HG02571 (cell line): ENCODE results near the gene TP53BP2.

Source experiments
- ATAC-seq: cut with Tn5 transposase; IDR thresholded peaks from one replicate; pipeline ENCODE4 v1.9.1; 2021; ENCODE audit warnings: mild to moderate bottlenecking, moderate library complexity; ENCODE audit not compliant: unreplicated experiment

TP53BP2 gene

GRCh38 chr1:223802032-223802431, 43.7 kb downstream of the TP53BP2 start:
- no peak for ATAC-seq

GRCh38 chr1:223796210-223796609, 49.5 kb downstream of the TP53BP2 start:
- no peak for ATAC-seq

- ATAC-seq, result no peak
Measured at GRCh38 chr1:223794136-223794880, 51.4 kb downstream of the TP53BP2 start.

GRCh38 chr1:223793716-223794115, 52.0 kb downstream of the TP53BP2 start:
- no peak for ATAC-seq

- ATAC-seq, result no peak
Measured at GRCh38 chr1:223792046-223792445, 53.7 kb downstream of the TP53BP2 start.

GRCh38 chr1:223788746-223789415, 56.9 kb downstream of the TP53BP2 start:
- no peak for ATAC-seq

- ATAC-seq, result no peak
Measured at GRCh38 chr1:223785808-223786207, 59.9 kb downstream of the TP53BP2 start.

GRCh38 chr1:223784541-223784940, 61.2 kb downstream of the TP53BP2 start:
- no peak for ATAC-seq

GRCh38 chr1:223783676-223784075, 62.1 kb downstream of the TP53BP2 start:
- no peak for ATAC-seq

GRCh38 chr1:223780949-223781348, 64.8 kb downstream of the TP53BP2 start:
- ATAC-seq, result no peak

GRCh38 chr1:223780318-223780717, 65.4 kb downstream of the TP53BP2 start:
- no peak for ATAC-seq

- ATAC-seq, result no peak
Measured at GRCh38 chr1:223776826-223777454, 68.8 kb downstream of the TP53BP2 start.

GRCh38 chr1:223776075-223776814, 69.5 kb downstream of the TP53BP2 start:
- ATAC-seq, result no peak

- ATAC-seq, result no peak
Measured at GRCh38 chr1:223775711-223776074, 70.1 kb downstream of the TP53BP2 start.

- no peak for ATAC-seq
Measured at GRCh38 chr1:223775054-223775453, 70.7 kb downstream of the TP53BP2 start.

- ATAC-seq, result no peak
Measured at GRCh38 chr1:223774134-223774814, 71.5 kb downstream of the TP53BP2 start.

- ATAC-seq, result no peak
Measured at GRCh38 chr1:223772771-223773160, 73.0 kb downstream of the TP53BP2 start.

GRCh38 chr1:223771814-223772770, 73.7 kb downstream of the TP53BP2 start:
- no peak for ATAC-seq

GRCh38 chr1:223771469-223771813, 74.3 kb downstream of the TP53BP2 start:
- no peak for ATAC-seq
